ENCODE measurements around the gene PAK4. TPM values are rescaled to one million over a fixed set of nuclear protein-coding genes. Genes with fewer than 3 reads are reported as not detected.

The PAK4 gene
- total RNA-seq, 4 donors from 2014 or later, result 20.7 to 25.3 (median 23.6) TPM

DNA sequence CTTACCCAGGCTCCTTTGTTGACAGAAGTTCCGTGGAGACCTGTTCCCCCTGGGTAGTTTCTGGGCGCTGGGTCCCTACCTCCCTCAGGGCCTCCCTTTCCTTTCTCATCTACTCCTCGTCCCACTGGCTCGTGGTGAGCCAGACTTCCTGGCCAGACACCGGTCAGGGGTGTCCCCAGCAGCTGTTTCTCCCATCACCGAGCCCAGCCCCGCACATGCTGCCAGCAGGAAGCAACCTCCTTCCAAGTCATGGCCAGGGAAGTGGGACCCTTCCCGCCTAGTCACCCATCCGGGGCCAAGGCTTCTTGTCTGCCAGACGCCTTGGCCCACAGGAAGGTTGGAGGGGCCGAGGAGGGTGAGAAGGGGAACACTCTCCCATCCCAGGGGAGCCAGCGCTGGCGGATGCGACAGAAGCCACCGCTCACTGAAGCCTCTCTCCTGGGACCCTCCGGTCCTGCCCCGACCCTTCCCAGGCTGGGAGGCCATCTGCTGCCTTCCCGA, 5.7 kb downstream of the PAK4 start:
- peak overlapping the region; percentile 63 for H3K27ac ChIP-seq
- H3K4me3 ChIP-seq, result no peak overlapping the region
- no peak for DNase-seq (ENCODE audit: low spot score in 2 of 2)
- no peaks in the 10 kb centered on the region for H3K9me3 ChIP-seq
- H3K27me3 ChIP-seq, result no peaks in the 10 kb centered on the region
- TF ChIP-seq EP300 (IDR thresholded peaks at IDR 0.05) (no peak), POLR2AphosphoS5 (IDR thresholded peaks at IDR 0.05) (no peak), POLR2A (IDR thresholded peaks at IDR 0.05) (no peak), CTCF (IDR thresholded peaks at IDR 0.05) (no peak)
- peaks cover 84% of the 10 kb centered on the region for H3K4me1 ChIP-seq
- WGBS, result 18% methylated on average over 5 of the region's 18 CpGs
- no peaks in the 10 kb centered on the region for H3K36me3 ChIP-seq

GRCh38 chr19:39132344-39132969, 6.9 kb downstream of the PAK4 start:
- 78% methylated on average over 20 of the region's 20 CpGs for WGBS
- Histone ChIP-seq H3K9me3 (no peaks in the 10 kb centered on the region), H3K36me3 (no peaks in the 10 kb centered on the region), H3K27ac (no peak overlapping the region), H3K4me3 (no peak overlapping the region), H3K4me1 (peaks cover 84% of the 10 kb centered on the region), H3K27me3 (no peaks in the 10 kb centered on the region)
- TF ChIP-seq POLR2AphosphoS5 (IDR thresholded peaks at IDR 0.05) (no peak), POLR2A (IDR thresholded peaks at IDR 0.05) (no peak), EP300 (IDR thresholded peaks at IDR 0.05) (no peak), CTCF (IDR thresholded peaks at IDR 0.05) (no peak)
- no peak for DNase-seq (ENCODE audit: low spot score in 2 of 2)

DNA sequence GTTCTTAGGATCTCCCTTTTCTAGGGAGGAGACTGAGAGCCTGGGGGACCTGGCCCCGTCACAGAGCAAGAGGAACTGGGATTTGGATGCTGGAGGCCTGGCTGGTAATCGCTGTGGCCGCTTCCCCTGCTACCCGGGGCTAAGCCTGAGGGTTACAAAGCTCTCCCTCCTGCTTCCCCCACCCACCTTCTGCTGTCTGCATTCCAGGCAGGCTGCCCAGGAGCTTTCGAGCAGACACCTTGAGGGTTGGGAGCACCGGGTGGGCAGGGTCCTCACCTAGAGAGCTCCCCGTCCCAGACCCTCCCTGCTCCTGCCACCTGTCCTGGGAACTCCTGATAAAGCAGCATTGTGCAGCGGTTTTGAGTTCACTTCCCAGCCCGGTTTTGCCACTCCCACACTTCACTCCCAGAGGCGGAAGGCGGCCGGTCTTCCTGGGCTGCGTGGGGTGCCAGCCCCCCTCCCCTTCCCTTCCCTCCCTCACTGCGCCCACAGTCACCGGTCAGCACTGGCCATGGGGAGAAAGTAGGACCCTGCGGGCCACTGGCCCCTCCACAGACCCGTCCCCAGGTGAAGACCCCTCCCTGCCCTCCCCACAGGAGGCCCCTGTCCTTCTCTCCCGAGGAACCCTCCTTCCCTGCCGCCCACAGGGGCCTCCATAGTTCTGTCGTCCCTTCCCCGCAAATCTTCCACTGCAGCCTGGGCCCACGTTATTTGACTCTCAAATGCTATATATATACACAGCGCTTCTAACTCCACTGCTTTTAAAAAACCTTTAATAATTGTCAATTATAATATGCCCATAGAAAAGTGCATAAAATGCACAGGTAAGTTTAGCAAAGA, 8.1 kb downstream of the PAK4 start:
- Histone ChIP-seq H3K4me3 (no peak overlapping the region), H3K36me3 (no peaks in the 10 kb centered on the region), H3K27me3 (no peaks in the 10 kb centered on the region), H3K9me3 (no peaks in the 10 kb centered on the region), H3K4me1 (peaks cover 79% of the 10 kb centered on the region), H3K27ac (peak overlapping the region; percentile 63)
- DNase-seq (ENCODE audit: low spot score in 2 of 2), result no peak
- TF ChIP-seq POLR2A (IDR thresholded peaks at IDR 0.05) (no peak), EP300 (IDR thresholded peaks at IDR 0.05) (no peak), POLR2AphosphoS5 (IDR thresholded peaks at IDR 0.05) (no peak), CTCF (IDR thresholded peaks at IDR 0.05) (no peak)
- 54% methylated on average over 17 of the region's 23 CpGs for WGBS

DNA sequence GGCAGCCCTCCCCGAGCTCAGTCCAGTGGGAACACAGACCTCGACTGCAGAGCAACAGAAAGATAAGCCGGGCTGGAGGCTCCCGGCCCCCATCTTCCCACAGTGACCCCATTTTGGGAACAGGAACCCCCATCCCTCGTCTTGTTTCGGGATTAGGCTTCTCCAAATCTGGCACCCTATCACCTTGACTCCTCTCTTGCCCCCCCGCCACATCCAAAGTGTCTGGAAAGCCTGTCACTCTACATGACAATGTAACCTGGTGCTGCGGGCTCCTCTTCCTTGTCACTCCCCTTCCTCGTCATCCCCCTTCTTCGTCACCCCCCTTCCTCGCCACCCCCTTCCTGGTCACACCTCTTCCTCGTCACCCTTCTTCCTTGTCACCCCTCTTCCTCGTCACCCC, 10.1 kb downstream of the PAK4 start:
- DNase-seq (ENCODE audit: low spot score in 2 of 2), result no peak
- no peaks in the 10 kb centered on the region for H3K27me3 ChIP-seq
- no peak overlapping the region for H3K27ac ChIP-seq
- H3K4me1 ChIP-seq, result peaks cover 76% of the 10 kb centered on the region
- WGBS, result 89% methylated on average over 13 of the region's 13 CpGs
- TF ChIP-seq POLR2A (IDR thresholded peaks at IDR 0.05) (no peak), CTCF (IDR thresholded peaks at IDR 0.05) (no peak), POLR2AphosphoS5 (IDR thresholded peaks at IDR 0.05) (no peak), EP300 (IDR thresholded peaks at IDR 0.05) (no peak)
- no peak overlapping the region for H3K4me3 ChIP-seq
- no peaks in the 10 kb centered on the region for H3K36me3 ChIP-seq
- H3K9me3 ChIP-seq, result no peaks in the 10 kb centered on the region

Data from suprapubic skin (tissue), 4 donors.